Islet of Langerhans (tissue), 1 donor: ENCODE measurements around the gene AQP11.
"Not testable (repeated sequence)": the region's sequence is repeated elsewhere in the genome, so short reads cannot be mapped to it uniquely, and the experiment has no call there.

Source experiments
- FAIRE-seq: peaks from one replicate; lab custom pipeline; 2011; peaks lifted over from hg19 to GRCh38; lab: Jason Lieb, UNC

Gene AQP11

GRCh38 chr11:77593883-77594282 lies 4.1 kb downstream of the AQP11 start:
- FAIRE-seq, result no peak

- no peak for FAIRE-seq
Observed at GRCh38 chr11:77596626-77597025, 6.9 kb downstream of the AQP11 start.

GRCh38 chr11:77598195-77598594 lies 8.4 kb downstream of the AQP11 start:
- FAIRE-seq, result no peak

- FAIRE-seq, result peak; percentile 61
Observed at GRCh38 chr11:77602381-77603088, 12.8 kb downstream of the AQP11 start.

- FAIRE-seq, result no peak
Observed at GRCh38 chr11:77604281-77604680, 14.5 kb downstream of the AQP11 start.

GRCh38 chr11:77609234-77609633 lies 19.5 kb downstream of the AQP11 start:
- FAIRE-seq, result no peak

GRCh38 chr11:77611921-77612320 lies 22.2 kb downstream of the AQP11 start:
- no peak for FAIRE-seq

- FAIRE-seq, result no peak
Observed at GRCh38 chr11:77617892-77618291, 28.1 kb downstream of the AQP11 start.

- FAIRE-seq, result peak; percentile 94
Observed at GRCh38 chr11:77619576-77620198, 29.9 kb downstream of the AQP11 start.

GRCh38 chr11:77630157-77630710 lies 40.5 kb downstream of the AQP11 start:
- no peak for FAIRE-seq

- FAIRE-seq, result not testable (repeated sequence)
Observed at GRCh38 chr11:77633926-77634325, 44.2 kb downstream of the AQP11 start.

GRCh38 chr11:77636731-77637344 lies 47.1 kb downstream of the AQP11 start:
- FAIRE-seq, result no peak

- FAIRE-seq, result peak; percentile 72
Observed at GRCh38 chr11:77637345-77638165, 47.8 kb downstream of the AQP11 start, which contains the start of gene CLNS1A. Gene CLNS1A (minus strand): TSS chr11:77637794. CDS start chr11:77637714, 80 bp downstream.

- FAIRE-seq, result no peak
Observed at GRCh38 chr11:77642228-77642627, 52.5 kb downstream of the AQP11 start.

GRCh38 chr11:77644887-77645286 lies 55.1 kb downstream of the AQP11 start:
- no peak for FAIRE-seq

GRCh38 chr11:77647654-77648305 lies 58.0 kb downstream of the AQP11 start:
- FAIRE-seq, result no peak

GRCh38 chr11:77650123-77650522 lies 60.4 kb downstream of the AQP11 start:
- FAIRE-seq, result no peak

GRCh38 chr11:77654770-77655434 lies 65.1 kb downstream of the AQP11 start:
- no peak for FAIRE-seq

- no peak for FAIRE-seq
Observed at GRCh38 chr11:77656362-77656761, 66.6 kb downstream of the AQP11 start.

- FAIRE-seq, result no peak
Observed at GRCh38 chr11:77658213-77659013, 68.7 kb downstream of the AQP11 start.
